Right atrium auricular region (tissue), 2 donors: ENCODE measurements around the gene KATNB1. TPM values are rescaled to one million over a fixed set of nuclear protein-coding genes. Genes with fewer than 3 reads are reported as not detected.

Experiments used
- DNase-seq: peaks from one replicate; pipeline ENCODE4 v3.0.0-alpha.2; 2019; ENCODE audit warnings: low spot score
- H3K27ac ChIP-seq, 2 donors: fragments of 200-600 bp; sonication (generic); 1 replicate in 1 of 2; 2 replicates in 1 of 2; pipeline ENCODE4 v1.5.1; 2016 to 2019
- H3K27me3 ChIP-seq, 2 donors: fragments of 200-600 bp; sonication (generic); one replicate each; pipeline versions ENCODE4 v1.5.1 to v1.6.0; 2017 to 2019
- H3K36me3 ChIP-seq: fragments of 200-600 bp; sonication (generic); one replicate; pipeline ENCODE4 v1.5.1; 2016
- H3K4me1 ChIP-seq, 2 donors: fragments of 200-600 bp; sonication (generic); one replicate each; pipeline versions ENCODE4 v1.5.1 to v1.6.0; 2017 to 2019
- H3K4me3 ChIP-seq, 2 donors: fragments of 200-600 bp; sonication (generic); 1 replicate in 1 of 2; 2 replicates in 1 of 2; pipeline ENCODE4 v1.5.1; 2017 to 2019; ENCODE audit warnings: mild to moderate bottlenecking in 1 of 2, moderate library complexity in 1 of 2
- H3K9me3 ChIP-seq, 2 donors: fragments of 200-600 bp; sonication (generic); one replicate each; pipeline ENCODE4 v1.5.1; 2019
- CTCF ChIP-seq, 2 donors: fragments of 200-600 bp; sonication (generic); IDR thresholded peaks; one replicate each; pipeline ENCODE4 v1.5.1; 2019; ENCODE audit warnings: antibody characterized with exemption in 2 of 2
- total RNA-seq, 2 donors: library from RNA; depleted of rRNA; stranded (reverse); fragments of >200 nt; gene quantifications; one replicate each; pipeline ENCODE4 v1.1.0, GENCODE V29; 2016

Gene KATNB1
- total RNA-seq, 2 donors from 2014 or later = 11.7 TPM

- H3K4me1 ChIP-seq = no peaks in the 10 kb centered on the region
- DNase-seq = no peak
- no peaks in the 10 kb centered on the region for H3K27me3 ChIP-seq
- no peak overlapping the region for H3K27ac ChIP-seq
- H3K4me3 ChIP-seq = no peak overlapping the region
- H3K9me3 ChIP-seq = no peaks in the 10 kb centered on the region
- H3K36me3 ChIP-seq = no peaks in the 10 kb centered on the region
- TF ChIP-seq CTCF (IDR thresholded peaks at IDR 0.05) = no peak
These were observed 45.6 kb upstream of the KATNB1 start for GRCh38 chr16:57689762-57690558.

GRCh38 chr16:57690782-57691471 is 44.6 kb upstream of the KATNB1 start:
- Histone ChIP-seq H3K4me3 (no peak overlapping the region), H3K4me1 (no peaks in the 10 kb centered on the region), H3K27ac (no peak overlapping the region), H3K36me3 (no peaks in the 10 kb centered on the region), H3K27me3 (no peaks in the 10 kb centered on the region), H3K9me3 (no peaks in the 10 kb centered on the region)
- no peak for TF ChIP-seq CTCF (IDR thresholded peaks at IDR 0.05)
- DNase-seq = no peak

- Histone ChIP-seq H3K4me1 (no peaks in the 10 kb centered on the region), H3K9me3 (no peaks in the 10 kb centered on the region), H3K36me3 (no peaks in the 10 kb centered on the region), H3K27me3 (no peaks in the 10 kb centered on the region), H3K27ac (no peak overlapping the region), H3K4me3 (no peak overlapping the region)
- DNase-seq = no peak
- TF ChIP-seq CTCF (IDR thresholded peaks at IDR 0.05) = no peak
These were observed 42.9 kb upstream of the KATNB1 start for GRCh38 chr16:57692636-57693035.

GRCh38 chr16:57693550-57693949 is 42.0 kb upstream of the KATNB1 start:
- no peak for TF ChIP-seq CTCF (IDR thresholded peaks at IDR 0.05)

GRCh38 chr16:57694231-57694724 is 41.3 kb upstream of the KATNB1 start:
- H3K4me3 ChIP-seq = peak overlapping the region in 1 of 2 donors; percentile 18
- no peak for DNase-seq
- TF ChIP-seq CTCF (IDR thresholded peaks at IDR 0.05) = no peak
- no peaks in the 10 kb centered on the region for H3K27me3 ChIP-seq
- H3K9me3 ChIP-seq = no peaks in the 10 kb centered on the region
- no peaks in the 10 kb centered on the region for H3K4me1 ChIP-seq
- H3K27ac ChIP-seq = no peak overlapping the region
- H3K36me3 ChIP-seq = no peaks in the 10 kb centered on the region

More at GRCh38 chr16:57693550-57693949, 42.0 kb upstream of the KATNB1 start:
- no peaks in the 10 kb centered on the region for H3K9me3 ChIP-seq
- no peak overlapping the region for H3K4me3 ChIP-seq
- no peak overlapping the region for H3K27ac ChIP-seq
- no peaks in the 10 kb centered on the region for H3K27me3 ChIP-seq
- H3K36me3 ChIP-seq = no peaks in the 10 kb centered on the region
- H3K4me1 ChIP-seq = no peaks in the 10 kb centered on the region
- no peak for DNase-seq
